NCI-H82 (cell line): Measurements from ENCODE around the gene NPIPB6.

Experiments used
- DNase-seq: peaks from one replicate; lab custom pipeline; 2025; lab: John Stamatoyannopoulos, UW

Gene NPIPB6

DNA sequence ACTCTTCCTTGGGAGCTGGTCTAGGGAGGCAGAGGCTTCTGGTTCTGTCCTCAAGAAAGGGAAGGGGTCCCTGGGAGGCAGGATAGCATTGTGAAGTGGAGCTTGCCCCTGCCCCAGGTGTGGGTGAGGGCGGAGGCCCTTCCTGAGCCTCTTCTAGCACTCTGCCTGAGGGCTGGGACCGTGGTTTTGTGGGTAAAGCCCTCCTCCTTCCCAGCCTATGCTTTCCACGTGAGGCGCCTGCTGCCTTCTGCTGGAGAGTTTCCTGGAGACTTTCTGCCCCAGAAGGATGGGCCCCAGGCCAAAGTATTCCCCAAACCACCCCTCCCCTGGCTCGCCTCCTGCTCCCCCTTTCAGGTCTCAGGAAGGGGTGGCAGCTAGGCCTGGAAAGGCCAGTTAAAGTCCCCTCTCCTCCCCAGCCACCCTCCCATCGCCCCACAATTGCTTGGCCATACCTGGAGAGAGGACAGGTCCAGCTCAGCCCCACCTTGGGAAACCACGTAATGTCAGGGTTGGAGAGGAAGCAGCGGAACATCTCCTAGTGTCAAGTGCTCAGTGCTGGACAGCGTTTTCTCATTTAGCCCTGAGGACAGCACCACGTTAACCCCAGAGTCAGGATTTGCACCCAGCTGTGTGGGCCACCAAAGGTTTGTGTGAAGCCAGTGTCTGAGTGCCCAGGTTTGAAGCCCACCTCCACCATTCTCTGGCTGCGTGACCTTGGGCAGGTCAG is 65.4 kb downstream of the NPIPB6 start:
- peak; percentile 22 for DNase-seq

DNA sequence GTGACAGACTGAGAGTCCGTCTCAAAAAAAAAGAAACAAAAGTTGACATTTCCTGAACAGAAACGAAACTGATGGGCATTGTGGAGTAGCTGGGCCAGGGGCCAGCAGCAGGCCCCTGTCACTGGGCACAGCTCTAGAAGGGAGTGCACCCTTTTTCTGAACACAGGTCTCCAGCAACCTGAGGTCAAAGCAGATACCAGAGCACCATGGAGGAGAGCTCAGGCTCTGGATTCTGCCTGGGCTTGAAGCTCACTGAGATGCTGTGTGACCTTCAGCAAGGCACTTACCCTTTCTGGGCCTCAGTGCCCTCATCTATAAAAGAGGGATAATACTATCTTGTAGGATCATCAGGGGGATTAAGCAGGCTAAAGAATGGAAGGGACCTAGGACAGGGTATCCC is 66.0 kb downstream of the NPIPB6 start:
- no peak for DNase-seq

DNA sequence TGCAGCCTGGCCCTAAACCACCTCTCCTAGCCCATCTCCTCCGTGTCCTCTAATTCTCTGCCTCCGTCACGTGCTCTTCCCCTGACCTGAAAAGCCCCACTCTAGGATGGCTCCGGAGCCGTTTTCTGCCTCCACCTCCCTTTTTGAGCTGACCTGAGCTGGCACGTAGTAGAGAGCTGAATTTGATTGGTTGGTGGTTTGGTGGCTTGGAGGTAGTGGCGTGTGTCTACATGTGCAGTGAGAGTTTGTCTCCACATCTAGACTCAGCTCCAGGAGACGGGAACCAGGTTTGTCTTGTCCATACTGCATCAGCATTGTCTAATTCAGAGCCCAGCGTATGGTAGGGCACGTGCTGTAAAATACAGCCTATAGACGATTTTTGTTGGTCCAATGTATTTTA is 68.0 kb downstream of the NPIPB6 start:
- DNase-seq = no peak

DNA sequence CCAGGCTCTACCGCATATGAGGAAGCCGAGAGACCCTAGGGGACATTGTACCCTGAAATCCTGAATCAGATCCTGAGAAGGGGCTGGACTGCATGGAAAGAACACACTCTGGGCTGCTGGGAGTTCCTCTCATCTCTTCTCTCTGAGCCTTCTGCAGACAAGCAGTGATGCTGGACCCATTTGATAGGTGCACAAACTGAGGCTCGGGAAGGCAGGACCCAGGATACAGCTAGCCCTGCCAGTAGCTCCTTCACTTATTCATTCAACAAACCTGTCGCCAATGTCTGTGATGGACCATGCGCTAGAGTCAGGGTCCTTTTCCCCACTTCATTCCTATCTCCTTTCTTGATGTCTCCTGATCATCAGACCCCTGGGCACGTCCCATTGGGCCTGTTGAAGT is 69.1 kb downstream of the NPIPB6 start:
- no peak for DNase-seq

DNA sequence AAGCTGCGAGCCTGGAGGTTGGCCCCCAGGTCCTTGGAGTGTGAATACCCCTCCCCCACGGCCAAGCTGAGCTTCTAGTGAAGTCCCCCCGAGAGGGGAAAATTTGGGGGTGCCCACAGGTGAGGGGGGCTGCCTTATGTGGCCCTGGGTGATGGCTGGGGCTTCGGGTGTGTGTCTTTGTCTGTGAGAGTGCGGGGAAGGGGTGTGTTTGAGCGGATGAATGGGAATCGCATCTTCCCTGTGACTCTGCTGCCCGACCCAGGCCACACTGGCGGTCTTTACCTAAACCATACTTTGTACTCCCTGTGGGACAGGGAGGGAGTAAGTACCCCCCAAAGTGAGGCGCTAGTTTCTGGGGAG is 69.7 kb downstream of the NPIPB6 start:
- peak; percentile 40 for DNase-seq

DNA sequence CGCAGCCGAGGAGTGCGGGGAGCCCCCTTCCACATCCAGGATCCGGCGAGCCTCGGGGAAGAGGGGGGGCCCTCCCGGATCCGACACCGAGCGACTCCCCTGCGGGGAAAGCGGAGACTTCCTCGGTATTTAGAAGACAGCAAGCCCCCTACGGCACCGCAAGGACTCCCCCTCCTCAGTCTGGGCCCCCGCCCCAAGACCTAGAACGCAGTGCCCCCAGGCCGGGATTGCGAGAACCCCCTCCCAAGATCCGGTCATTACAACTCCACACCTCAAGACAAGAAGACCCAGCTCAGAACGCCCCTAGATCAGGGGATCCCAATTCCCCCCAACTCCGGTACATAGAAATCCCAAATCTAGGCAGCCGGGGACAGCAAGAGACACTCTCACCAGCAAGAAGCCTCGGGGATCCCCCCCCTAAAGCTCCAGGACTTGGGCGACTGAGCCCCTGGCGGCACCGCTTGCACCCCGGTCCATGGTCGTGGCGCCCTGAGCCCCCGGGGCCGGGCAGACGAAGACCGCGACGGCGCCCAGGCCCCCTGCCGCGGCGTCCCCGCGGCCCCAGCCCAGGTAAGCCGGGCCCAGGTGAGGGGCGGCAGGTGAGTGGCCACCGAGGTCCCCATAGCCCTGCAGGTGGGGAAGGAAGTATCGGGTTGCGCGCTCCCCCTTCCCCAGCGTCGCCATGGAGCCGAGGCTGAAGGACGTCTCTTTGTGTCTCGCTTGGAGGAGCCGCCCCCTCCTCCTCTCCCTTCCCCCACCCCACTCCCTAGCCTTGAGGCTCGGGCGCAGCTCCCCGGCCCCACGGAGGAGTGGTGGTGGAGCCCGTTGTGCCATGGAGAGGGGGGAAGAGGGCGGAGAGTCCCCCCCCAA is 70.3 kb downstream of the NPIPB6 start:
- peak; percentile 59 for DNase-seq
